ENCODE results near the gene PRL.

PRL gene

GRCh38 chr6:22294301-22294700 lies 2.5 kb downstream of the PRL start:
- no peak for DNase-seq (ENCODE audit: low read depth)

GRCh38 chr6:22290045-22290444 lies 6.8 kb downstream of the PRL start:
- no peak for DNase-seq (ENCODE audit: low read depth)

GRCh38 chr6:22288721-22289120 lies 8.1 kb downstream of the PRL start:
- DNase-seq (ENCODE audit: low read depth) = no peak

GRCh38 chr6:22284666-22285065 lies 12.2 kb downstream of the PRL start:
- DNase-seq (ENCODE audit: low read depth) = no peak

- DNase-seq (ENCODE audit: low read depth) = no peak
Observed at GRCh38 chr6:22281341-22282085, 15.3 kb downstream of the PRL start.

- no peak for DNase-seq (ENCODE audit: low read depth)
Observed at GRCh38 chr6:22279427-22279826, 17.4 kb downstream of the PRL start.

GRCh38 chr6:22271081-22271480 lies 25.8 kb downstream of the PRL start:
- no peak for DNase-seq (ENCODE audit: low read depth)

GRCh38 chr6:22263748-22264147 lies 33.1 kb downstream of the PRL start:
- no peak for DNase-seq (ENCODE audit: low read depth)

- no peak for DNase-seq (ENCODE audit: low read depth)
Observed at GRCh38 chr6:22254886-22255285, 42.0 kb downstream of the PRL start.

- no peak for DNase-seq (ENCODE audit: low read depth)
Observed at GRCh38 chr6:22253955-22254655, 42.7 kb downstream of the PRL start.

GRCh38 chr6:22251348-22251747 lies 45.5 kb downstream of the PRL start:
- no peak for DNase-seq (ENCODE audit: low read depth)

GRCh38 chr6:22250486-22250885 lies 46.4 kb downstream of the PRL start:
- no peak for DNase-seq (ENCODE audit: low read depth)

- DNase-seq (ENCODE audit: low read depth) = no peak
Observed at GRCh38 chr6:22249711-22250350, 47.0 kb downstream of the PRL start.

- no peak for DNase-seq (ENCODE audit: low read depth)
Observed at GRCh38 chr6:22248513-22249308, 48.1 kb downstream of the PRL start.

GRCh38 chr6:22247916-22248482 lies 48.8 kb downstream of the PRL start:
- DNase-seq (ENCODE audit: low read depth) = no peak

GRCh38 chr6:22240025-22240424 lies 56.8 kb downstream of the PRL start:
- no peak for DNase-seq (ENCODE audit: low read depth)

- DNase-seq (ENCODE audit: low read depth) = no peak
Observed at GRCh38 chr6:22239261-22239921, 57.4 kb downstream of the PRL start.

GRCh38 chr6:22238861-22239260 lies 58.0 kb downstream of the PRL start:
- no peak for DNase-seq (ENCODE audit: low read depth)

- DNase-seq (ENCODE audit: low read depth) = no peak
Observed at GRCh38 chr6:22237526-22237925, 59.3 kb downstream of the PRL start.
